Common myeloid progenitor, CD34-positive (primary cell): ENCODE measurements around the gene HBB.
A peak's percentile ranks its signal among the peaks of the same experiment; 100 is the strongest.

Experiments
- CTCF ChIA-PET: fragments of 350-600 bp; sonication (Branson Sonifier 250); formaldehyde crosslinking; loops from one replicate; lab custom pipeline; 2021; ENCODE audit warnings: antibody characterized with exemption; lab: Charles Lee
- POLR2A ChIA-PET: fragments of 350-600 bp; sonication (Branson Sonifier 250); formaldehyde crosslinking; loops from one replicate; lab custom pipeline; 2021; ENCODE audit warnings: antibody characterized with exemption; lab: Charles Lee
- DNase-seq, 3 donors: peaks; one replicate each; pipeline versions ENCODE4 v3.0.0 to v3.0.0-alpha.2; 2013
- H3K27ac ChIP-seq, 2 experiments: 1 replicate in 1 of 2; 2 replicates in 1 of 2; pipeline ENCODE4 v1.7.0; 2013; ENCODE audit warnings: inconsistent platforms in 2 of 2, low read length in 2 of 2, mild to moderate bottlenecking in 2 of 2, low read depth in 1 of 2, moderate library complexity in 1 of 2; ENCODE audit not compliant: severe bottlenecking in 2 of 2, insufficient read depth in 1 of 2, poor library complexity in 1 of 2
- H3K27me3 ChIP-seq, 5 experiments: replicated peaks in 2 of 5; 1 replicate in 3 of 5; 2 replicates in 2 of 5; pipeline versions ENCODE4 v1.6.1 to v1.7.0; 2013; ENCODE audit warnings: low read length in 4 of 5, mild to moderate bottlenecking in 2 of 5, moderate library complexity in 2 of 5, inconsistent platforms in 1 of 5; ENCODE audit not compliant: insufficient read depth in 5 of 5, control insufficient read depth in 4 of 5
- H3K36me3 ChIP-seq, 4 experiments: 1 replicate in 2 of 4; 2 replicates in 2 of 4; pipeline versions ENCODE4 v1.6.1 to v1.7.0; 2013; ENCODE audit warnings: low read length in 3 of 4, control low read depth in 1 of 4, mild to moderate bottlenecking in 1 of 4; ENCODE audit not compliant: control insufficient read depth in 4 of 4, insufficient read depth in 4 of 4
- H3K4me1 ChIP-seq, 4 experiments: 1 replicate in 3 of 4; 2 replicates in 1 of 4; pipeline versions ENCODE4 v1.6.1 to v1.7.1; 2013; ENCODE audit warnings: low read length in 3 of 4, mild to moderate bottlenecking in 3 of 4, control low read depth in 1 of 4, inconsistent platforms in 1 of 4, moderate library complexity in 1 of 4; ENCODE audit not compliant: control insufficient read depth in 4 of 4, insufficient read depth in 4 of 4; ENCODE audit errors: control extremely low read depth in 1 of 4
- H3K4me3 ChIP-seq, 7 experiments: 1 replicate in 4 of 7; 2 replicates in 3 of 7; pipeline versions ENCODE4 v1.5.1 to v1.7.0; 2013; ENCODE audit warnings: mild to moderate bottlenecking in 7 of 7, low read length in 6 of 7, moderate library complexity in 6 of 7, inconsistent platforms in 2 of 7, low read depth in 2 of 7, control low read depth in 1 of 7; ENCODE audit not compliant: insufficient read depth in 4 of 7, control insufficient read depth in 1 of 7; ENCODE audit errors: extremely low read depth in 1 of 7
- H3K9me3 ChIP-seq, 5 experiments: 1 replicate in 4 of 5; 2 replicates in 1 of 5; pipeline versions ENCODE4 v1.6.1 to v1.7.1; 2013; ENCODE audit warnings: low read length in 4 of 5, mild to moderate bottlenecking in 2 of 5, inconsistent platforms in 1 of 5, low read depth in 1 of 5, moderate library complexity in 1 of 5; ENCODE audit not compliant: control insufficient read depth in 4 of 5, insufficient read depth in 2 of 5; ENCODE audit errors: control extremely low read depth in 1 of 5
- WGBS: methylation state at CpG from one replicate; pipeline ENCODE4 v1.1.5; 2013; ENCODE audit not compliant: insufficient coverage; 5-methylcytosine and 5-hydroxymethylcytosine counted together

HBB gene

DNA sequence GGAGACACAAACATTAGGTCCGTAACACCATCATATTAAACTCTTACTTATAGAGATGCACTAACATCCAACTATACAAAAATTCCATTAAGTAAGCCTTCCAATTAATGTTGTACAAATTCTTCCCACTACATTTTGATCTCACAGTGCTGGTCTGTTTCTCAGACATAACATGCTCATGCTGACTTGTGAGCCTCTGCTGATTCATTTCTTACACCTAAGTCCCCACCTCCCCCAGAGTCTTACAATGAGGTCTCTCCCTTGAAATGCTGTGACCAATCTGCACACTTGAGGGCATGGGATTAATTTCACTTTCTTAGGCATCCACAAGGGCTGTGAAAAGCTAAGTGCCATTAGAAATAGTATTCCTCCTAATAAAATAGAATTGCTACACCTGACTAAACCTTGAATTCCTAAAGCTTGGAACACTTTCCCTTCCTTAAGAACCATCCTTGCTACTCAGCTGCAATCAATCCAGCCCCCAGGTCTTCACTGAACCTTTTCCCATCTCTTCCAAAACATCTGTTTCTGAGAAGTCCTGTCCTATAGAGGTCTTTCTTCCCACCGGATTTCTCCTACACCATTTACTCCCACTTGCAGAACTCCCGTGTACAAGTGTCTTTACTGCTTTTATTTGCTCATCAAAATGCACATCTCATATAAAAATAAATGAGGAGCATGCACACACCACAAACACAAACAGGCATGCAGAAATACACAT lies 20.8 kb upstream of the HBB start:
- Histone ChIP-seq H3K9me3 (no peaks in the 10 kb centered on the region), H3K36me3 (no peaks in the 10 kb centered on the region), H3K4me1 (peaks cover 0 to 10% (median 3%) of the 10 kb centered on the region in 4 experiments), H3K27me3 (no peaks in the 10 kb centered on the region), H3K27ac (peak overlapping the region in 1 of 2 experiments; percentile 71), H3K4me3 (no peak overlapping the region)
- no peak for DNase-seq
- ChIA-PET POLR2A (no interaction called here), CTCF (no interaction called here)
- 100% methylated on average over 1 of the region's 3 CpGs for WGBS

DNA sequence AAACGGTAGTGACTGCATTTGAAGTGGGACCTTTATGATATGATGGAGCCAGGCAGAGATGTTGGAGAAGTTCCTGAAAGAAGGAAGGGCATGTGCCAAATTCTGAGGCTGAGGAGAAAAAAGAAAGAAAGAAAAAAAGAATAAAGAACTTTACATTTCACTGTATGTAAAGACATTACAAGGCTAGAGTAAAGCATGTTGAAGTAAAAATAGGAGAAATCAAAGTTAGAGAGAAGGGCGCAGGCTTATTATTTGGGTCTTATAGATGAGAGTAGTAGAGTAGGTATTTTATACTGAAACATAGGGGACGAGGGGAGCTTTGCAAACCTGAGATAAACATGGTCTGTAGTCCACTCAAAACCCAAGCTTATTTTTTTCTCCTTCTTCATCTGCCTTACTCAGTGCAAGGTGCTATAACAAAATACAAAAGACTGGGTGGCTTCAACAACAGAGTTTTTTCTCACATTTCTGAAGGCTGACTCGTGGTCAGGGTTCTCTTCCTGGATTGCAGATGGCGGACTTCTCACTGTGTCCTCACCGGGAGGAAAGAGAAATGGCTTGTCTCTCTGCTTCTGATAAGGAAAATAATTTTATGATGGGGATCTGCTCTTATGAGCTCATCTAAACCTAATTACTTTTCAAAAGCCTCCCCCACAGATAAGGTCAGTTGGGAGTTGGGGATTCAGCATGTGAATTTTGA lies 20.1 kb upstream of the HBB start:
- Histone ChIP-seq H3K36me3 (no peaks in the 10 kb centered on the region), H3K9me3 (no peaks in the 10 kb centered on the region), H3K4me3 (no peak overlapping the region), H3K27ac (peak overlapping the region in 1 of 2 experiments; percentile 71), H3K4me1 (peaks cover 0 to 11% (median 4%) of the 10 kb centered on the region in 4 experiments), H3K27me3 (no peaks in the 10 kb centered on the region)
- DNase-seq: no peak
- ChIA-PET POLR2A (no interaction called here), CTCF (no interaction called here)
- 92% methylated on average over 3 of the region's 6 CpGs for WGBS

DNA sequence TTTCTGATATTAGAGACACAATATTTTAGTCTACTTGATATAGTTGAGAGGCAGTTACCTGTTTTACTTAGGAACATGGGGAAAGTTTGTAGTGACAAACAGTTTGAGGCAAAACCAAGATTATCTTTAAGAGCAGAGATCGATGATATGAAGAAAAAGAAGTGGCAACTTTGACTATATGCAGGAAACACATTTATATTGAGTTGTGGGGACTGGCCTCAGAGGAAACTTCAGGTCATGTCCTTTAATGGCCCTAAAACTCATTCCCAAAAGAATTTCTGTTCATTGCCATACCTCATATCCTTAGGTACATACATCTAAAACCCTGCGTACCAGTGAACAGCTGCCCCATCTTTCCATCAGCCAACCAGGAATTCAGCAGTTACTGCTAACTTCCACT lies 18.3 kb upstream of the HBB start:
- ChIA-PET CTCF (no interaction called here), POLR2A (no interaction called here)
- Histone ChIP-seq H3K36me3 (no peaks in the 10 kb centered on the region), H3K27me3 (no peaks in the 10 kb centered on the region), H3K27ac (peak overlapping the region in 1 of 2 experiments; percentile 0), H3K4me1 (peaks cover 0 to 14% (median 6%) of the 10 kb centered on the region in 4 experiments), H3K4me3 (no peak overlapping the region), H3K9me3 (no peaks in the 10 kb centered on the region)
- DNase-seq: peak in 1 of 3 donors; percentile 41
- WGBS: 90% methylated on average over 1 of the region's 2 CpGs

DNA sequence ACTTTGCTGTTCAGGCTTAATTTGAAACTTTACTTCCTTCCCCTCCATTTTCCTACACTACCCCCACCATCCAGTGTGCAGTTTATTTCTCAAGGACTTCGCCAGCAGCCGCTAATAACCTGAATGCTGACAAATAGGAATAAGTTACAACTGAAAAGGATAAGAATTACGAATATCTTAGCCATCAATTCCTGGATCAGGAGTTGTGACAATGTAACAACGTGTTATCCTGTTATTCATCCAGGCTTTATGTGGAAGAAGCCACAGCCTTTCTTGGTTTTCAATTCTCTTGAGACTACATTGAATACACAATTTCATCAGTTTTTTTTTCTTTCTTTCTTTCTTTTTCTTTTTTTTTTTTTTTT lies 16.9 kb upstream of the HBB start:
- H3K27me3 ChIP-seq: no peaks in the 10 kb centered on the region
- H3K4me3 ChIP-seq: no peak overlapping the region
- H3K27ac ChIP-seq: peak overlapping the region in 1 of 2 experiments; percentile 8
- ChIA-PET POLR2A (no interaction called here), CTCF (no interaction called here)
- H3K4me1 ChIP-seq: peaks cover 0 to 14% (median 6%) of the 10 kb centered on the region in 4 experiments
- WGBS: no CpG with 5 or more reads among the region's 4 CpGs
- no peaks in the 10 kb centered on the region for H3K9me3 ChIP-seq
- H3K36me3 ChIP-seq: no peaks in the 10 kb centered on the region
- DNase-seq: no peak

DNA sequence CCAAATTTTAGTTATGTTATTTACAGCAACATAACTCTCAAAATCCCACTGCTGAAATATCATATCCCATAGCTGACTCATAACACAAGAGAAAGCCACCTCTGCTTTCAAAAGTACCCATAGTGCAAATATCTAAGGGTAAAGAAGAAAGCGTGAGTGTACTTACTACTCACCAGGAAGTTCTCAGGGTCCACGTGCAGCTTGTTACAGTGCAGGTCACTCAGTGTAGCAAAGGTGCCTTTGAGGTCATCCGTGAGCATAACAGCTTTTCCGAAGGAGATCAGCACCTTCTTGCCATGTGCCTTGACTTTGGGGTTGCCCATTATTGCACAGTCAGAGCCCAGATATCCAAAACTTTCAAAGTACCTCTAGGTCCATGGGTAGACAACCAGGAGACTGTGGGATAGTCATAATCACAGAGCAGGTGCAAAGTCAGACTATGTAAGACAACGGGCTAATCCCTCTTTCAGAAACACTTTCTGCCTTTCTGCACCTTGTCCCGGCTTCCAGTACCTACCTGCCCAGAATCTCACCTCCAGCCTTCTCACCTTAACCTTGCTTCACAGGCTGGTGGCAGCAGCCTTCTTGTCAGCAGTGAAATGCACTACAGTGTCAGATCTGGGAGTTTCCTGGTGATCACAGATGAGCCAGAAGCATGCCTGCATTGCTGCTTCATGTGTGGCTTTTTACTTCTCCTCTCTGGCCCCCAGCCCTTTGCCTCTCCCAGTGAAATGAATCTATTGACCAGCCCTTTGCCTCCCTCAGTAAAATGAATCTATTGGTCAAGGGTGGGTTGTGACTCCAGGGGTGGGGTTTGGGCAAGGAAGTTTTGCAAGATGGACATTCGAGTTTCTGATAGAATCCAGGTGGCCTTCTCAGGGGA lies 16.3 kb upstream of the HBB start:
- no peaks in the 10 kb centered on the region for H3K36me3 ChIP-seq
- no peak overlapping the region for H3K4me3 ChIP-seq
- H3K27me3 ChIP-seq: no peaks in the 10 kb centered on the region
- peaks cover 2 to 18% (median 6%) of the 10 kb centered on the region in 4 experiments for H3K4me1 ChIP-seq
- 97% methylated on average over 7 of the region's 7 CpGs for WGBS
- peak overlapping the region in 1 of 2 experiments; percentile 8 for H3K27ac ChIP-seq
- H3K9me3 ChIP-seq: no peaks in the 10 kb centered on the region
- DNase-seq: no peak
- POLR2A ChIA-PET: no interaction called here
- CTCF ChIA-PET: no interaction called here

DNA sequence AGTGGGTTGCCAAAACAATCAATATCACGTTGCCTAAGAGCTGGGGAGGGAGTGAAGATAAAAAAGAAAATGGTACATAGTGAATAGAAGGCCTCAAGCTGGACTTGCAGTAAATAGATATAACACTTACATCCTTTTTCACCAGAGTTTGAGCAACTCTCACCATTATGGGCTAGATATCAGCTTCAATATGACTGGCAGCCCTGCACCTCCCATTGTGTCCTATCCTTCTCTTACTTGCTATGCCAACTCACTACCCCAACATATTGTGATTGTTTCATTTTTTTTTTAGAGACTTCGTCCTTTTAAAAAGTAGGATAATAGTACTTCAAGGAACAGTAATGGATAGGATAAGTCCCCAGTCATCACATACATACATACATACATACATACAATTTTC lies 15.3 kb upstream of the HBB start:
- Histone ChIP-seq H3K27ac (no peak overlapping the region), H3K36me3 (no peaks in the 10 kb centered on the region), H3K27me3 (no peaks in the 10 kb centered on the region), H3K9me3 (no peaks in the 10 kb centered on the region), H3K4me3 (no peak overlapping the region), H3K4me1 (peaks cover 2 to 17% (median 6%) of the 10 kb centered on the region in 4 experiments)
- no CpG with 5 or more reads among the region's 2 CpGs for WGBS
- DNase-seq: no peak
- CTCF ChIA-PET: no interaction called here
- POLR2A ChIA-PET: no interaction called here
